ENCODE data around the gene AMMECR1L. TPM values are rescaled to one million over a fixed set of nuclear protein-coding genes. Genes with fewer than 3 reads are reported as not detected.

The AMMECR1L gene
- total and polyA plus RNA-seq, 2 experiments from 2014 or later, result 7.8 to 17.7 TPM

DNA sequence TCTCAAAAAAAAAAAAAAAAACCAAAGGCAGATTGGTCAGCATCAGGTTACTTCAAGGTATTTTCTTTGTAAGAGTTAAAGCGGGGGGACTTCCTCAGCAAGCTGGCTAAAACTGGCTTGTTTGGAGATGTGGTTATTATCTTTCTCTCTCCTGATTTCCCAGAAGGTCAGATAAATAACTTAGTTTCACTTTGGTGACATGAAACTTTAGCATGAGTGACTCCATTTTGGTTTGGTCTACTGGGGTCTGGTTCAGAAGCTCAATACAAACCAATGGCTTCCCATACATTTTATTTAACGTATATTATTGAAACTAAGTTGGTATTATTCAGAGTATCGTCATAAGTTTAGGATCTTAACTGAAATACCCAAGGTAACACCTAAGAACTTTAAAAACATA is 41.6 kb upstream of the AMMECR1L start:
- Histone ChIP-seq H3K27me3 (ENCODE audit: insufficient read depth) (no peaks in the 10 kb centered on the region), H4K20me1 (replicated peaks; ENCODE audit: insufficient read depth) (no peaks in the 10 kb centered on the region), H2AFZ (no peak overlapping the region), H3K9me2 (ENCODE audit: insufficient read depth) (no peaks in the 10 kb centered on the region), H3K27ac (ENCODE audit: low read depth) (no peak overlapping the region), H3K36me3 (ENCODE audit: insufficient read depth) (no peaks in the 10 kb centered on the region), H3F3A (replicated peaks; ENCODE audit: low read depth) (no peaks in the 10 kb centered on the region), H3K4me2 (no peak overlapping the region), H3K79me2 (replicated peaks; ENCODE audit: insufficient read depth) (no peaks in the 10 kb centered on the region), H3K4me1 (ENCODE audit: insufficient read depth) (no peaks in the 10 kb centered on the region), H3K4me3 (no peak overlapping the region)
- Mint-ChIP-seq H3K9me3 (no peaks in the 10 kb centered on the region), H3K27ac (no peak overlapping the region), H3K4me3 (no peak overlapping the region), H3K36me3 (ENCODE audit: low read depth) (no peaks in the 10 kb centered on the region), H3K27me3 (ENCODE audit: insufficient read depth, low read depth, poor library complexity) (peaks cover 6% of the 10 kb centered on the region), H3K4me1 (no peaks in the 10 kb centered on the region)
- peak; percentile 6 for DNase-seq (ENCODE audit: low spot score)
- no peak for ATAC-seq
- TF ChIP-seq, protein P1, sequence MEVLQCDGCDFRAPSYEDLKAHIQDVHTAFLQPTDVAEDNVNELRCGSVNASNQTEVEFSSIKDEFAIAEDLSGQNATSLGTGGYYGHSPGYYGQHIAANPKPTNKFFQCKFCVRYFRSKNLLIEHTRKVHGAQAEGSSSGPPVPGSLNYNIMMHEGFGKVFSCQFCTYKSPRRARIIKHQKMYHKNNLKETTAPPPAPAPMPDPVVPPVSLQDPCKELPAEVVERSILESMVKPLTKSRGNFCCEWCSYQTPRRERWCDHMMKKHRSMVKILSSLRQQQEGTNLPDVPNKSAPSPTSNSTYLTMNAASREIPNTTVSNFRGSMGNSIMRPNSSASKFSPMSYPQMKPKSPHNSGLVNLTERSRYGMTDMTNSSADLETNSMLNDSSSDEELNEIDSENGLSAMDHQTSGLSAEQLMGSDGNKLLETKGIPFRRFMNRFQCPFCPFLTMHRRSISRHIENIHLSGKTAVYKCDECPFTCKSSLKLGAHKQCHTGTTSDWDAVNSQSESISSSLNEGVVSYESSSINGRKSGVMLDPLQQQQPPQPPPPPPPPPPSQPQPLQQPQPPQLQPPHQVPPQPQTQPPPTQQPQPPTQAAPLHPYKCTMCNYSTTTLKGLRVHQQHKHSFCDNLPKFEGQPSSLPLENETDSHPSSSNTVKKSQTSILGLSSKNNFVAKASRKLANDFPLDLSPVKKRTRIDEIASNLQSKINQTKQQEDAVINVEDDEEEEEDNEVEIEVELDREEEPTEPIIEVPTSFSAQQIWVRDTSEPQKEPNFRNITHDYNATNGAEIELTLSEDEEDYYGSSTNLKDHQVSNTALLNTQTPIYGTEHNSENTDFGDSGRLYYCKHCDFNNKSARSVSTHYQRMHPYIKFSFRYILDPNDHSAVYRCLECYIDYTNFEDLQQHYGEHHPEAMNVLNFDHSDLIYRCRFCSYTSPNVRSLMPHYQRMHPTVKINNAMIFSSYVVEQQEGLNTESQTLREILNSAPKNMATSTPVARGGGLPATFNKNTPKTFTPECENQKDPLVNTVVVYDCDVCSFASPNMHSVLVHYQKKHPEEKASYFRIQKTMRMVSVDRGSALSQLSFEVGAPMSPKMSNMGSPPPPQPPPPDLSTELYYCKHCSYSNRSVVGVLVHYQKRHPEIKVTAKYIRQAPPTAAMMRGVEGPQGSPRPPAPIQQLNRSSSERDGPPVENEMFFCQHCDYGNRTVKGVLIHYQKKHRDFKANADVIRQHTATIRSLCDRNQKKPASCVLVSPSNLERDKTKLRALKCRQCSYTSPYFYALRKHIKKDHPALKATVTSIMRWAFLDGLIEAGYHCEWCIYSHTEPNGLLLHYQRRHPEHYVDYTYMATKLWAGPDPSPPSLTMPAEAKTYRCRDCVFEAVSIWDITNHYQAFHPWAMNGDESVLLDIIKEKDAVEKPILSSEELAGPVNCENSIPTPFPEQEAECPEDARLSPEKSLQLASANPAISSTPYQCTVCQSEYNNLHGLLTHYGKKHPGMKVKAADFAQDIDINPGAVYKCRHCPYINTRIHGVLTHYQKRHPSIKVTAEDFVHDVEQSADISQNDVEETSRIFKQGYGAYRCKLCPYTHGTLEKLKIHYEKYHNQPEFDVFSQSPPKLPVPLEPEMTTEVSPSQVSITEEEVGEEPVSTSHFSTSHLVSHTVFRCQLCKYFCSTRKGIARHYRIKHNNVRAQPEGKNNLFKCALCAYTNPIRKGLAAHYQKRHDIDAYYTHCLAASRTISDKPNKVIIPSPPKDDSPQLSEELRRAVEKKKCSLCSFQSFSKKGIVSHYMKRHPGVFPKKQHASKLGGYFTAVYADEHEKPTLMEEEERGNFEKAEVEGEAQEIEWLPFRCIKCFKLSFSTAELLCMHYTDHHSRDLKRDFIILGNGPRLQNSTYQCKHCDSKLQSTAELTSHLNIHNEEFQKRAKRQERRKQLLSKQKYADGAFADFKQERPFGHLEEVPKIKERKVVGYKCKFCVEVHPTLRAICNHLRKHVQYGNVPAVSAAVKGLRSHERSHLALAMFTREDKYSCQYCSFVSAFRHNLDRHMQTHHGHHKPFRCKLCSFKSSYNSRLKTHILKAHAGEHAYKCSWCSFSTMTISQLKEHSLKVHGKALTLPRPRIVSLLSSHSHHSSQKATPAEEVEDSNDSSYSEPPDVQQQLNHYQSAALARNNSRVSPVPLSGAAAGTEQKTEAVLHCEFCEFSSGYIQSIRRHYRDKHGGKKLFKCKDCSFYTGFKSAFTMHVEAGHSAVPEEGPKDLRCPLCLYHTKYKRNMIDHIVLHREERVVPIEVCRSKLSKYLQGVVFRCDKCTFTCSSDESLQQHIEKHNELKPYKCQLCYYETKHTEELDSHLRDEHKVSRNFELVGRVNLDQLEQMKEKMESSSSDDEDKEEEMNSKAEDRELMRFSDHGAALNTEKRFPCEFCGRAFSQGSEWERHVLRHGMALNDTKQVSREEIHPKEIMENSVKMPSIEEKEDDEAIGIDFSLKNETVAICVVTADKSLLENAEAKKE (CRISPR knock-in tag; IDR thresholded peaks at IDR 0.05), result no peak
- TF ChIP-seq, protein P2, sequence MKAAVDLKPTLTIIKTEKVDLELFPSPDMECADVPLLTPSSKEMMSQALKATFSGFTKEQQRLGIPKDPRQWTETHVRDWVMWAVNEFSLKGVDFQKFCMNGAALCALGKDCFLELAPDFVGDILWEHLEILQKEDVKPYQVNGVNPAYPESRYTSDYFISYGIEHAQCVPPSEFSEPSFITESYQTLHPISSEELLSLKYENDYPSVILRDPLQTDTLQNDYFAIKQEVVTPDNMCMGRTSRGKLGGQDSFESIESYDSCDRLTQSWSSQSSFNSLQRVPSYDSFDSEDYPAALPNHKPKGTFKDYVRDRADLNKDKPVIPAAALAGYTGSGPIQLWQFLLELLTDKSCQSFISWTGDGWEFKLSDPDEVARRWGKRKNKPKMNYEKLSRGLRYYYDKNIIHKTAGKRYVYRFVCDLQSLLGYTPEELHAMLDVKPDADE (IDR thresholded peaks at IDR 0.05), result no peak
- no peak for TF ChIP-seq POLR2AphosphoS5 (IDR thresholded peaks at IDR 0.05; ENCODE audit: low read depth)
- TF ChIP-seq NANOG (IDR thresholded peaks at IDR 0.05; ENCODE audit: borderline replicate concordance), result no peak
- TF ChIP-seq, protein P3, sequence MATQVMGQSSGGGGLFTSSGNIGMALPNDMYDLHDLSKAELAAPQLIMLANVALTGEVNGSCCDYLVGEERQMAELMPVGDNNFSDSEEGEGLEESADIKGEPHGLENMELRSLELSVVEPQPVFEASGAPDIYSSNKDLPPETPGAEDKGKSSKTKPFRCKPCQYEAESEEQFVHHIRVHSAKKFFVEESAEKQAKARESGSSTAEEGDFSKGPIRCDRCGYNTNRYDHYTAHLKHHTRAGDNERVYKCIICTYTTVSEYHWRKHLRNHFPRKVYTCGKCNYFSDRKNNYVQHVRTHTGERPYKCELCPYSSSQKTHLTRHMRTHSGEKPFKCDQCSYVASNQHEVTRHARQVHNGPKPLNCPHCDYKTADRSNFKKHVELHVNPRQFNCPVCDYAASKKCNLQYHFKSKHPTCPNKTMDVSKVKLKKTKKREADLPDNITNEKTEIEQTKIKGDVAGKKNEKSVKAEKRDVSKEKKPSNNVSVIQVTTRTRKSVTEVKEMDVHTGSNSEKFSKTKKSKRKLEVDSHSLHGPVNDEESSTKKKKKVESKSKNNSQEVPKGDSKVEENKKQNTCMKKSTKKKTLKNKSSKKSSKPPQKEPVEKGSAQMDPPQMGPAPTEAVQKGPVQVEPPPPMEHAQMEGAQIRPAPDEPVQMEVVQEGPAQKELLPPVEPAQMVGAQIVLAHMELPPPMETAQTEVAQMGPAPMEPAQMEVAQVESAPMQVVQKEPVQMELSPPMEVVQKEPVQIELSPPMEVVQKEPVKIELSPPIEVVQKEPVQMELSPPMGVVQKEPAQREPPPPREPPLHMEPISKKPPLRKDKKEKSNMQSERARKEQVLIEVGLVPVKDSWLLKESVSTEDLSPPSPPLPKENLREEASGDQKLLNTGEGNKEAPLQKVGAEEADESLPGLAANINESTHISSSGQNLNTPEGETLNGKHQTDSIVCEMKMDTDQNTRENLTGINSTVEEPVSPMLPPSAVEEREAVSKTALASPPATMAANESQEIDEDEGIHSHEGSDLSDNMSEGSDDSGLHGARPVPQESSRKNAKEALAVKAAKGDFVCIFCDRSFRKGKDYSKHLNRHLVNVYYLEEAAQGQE (IDR thresholded peaks at IDR 0.05; ENCODE audit: unreplicated experiment), result no peak
- no peak for TF ChIP-seq ZNF331 (CRISPR knock-in tag; IDR thresholded peaks at IDR 0.05; ENCODE audit: low read depth)
- TF ChIP-seq, protein P4, sequence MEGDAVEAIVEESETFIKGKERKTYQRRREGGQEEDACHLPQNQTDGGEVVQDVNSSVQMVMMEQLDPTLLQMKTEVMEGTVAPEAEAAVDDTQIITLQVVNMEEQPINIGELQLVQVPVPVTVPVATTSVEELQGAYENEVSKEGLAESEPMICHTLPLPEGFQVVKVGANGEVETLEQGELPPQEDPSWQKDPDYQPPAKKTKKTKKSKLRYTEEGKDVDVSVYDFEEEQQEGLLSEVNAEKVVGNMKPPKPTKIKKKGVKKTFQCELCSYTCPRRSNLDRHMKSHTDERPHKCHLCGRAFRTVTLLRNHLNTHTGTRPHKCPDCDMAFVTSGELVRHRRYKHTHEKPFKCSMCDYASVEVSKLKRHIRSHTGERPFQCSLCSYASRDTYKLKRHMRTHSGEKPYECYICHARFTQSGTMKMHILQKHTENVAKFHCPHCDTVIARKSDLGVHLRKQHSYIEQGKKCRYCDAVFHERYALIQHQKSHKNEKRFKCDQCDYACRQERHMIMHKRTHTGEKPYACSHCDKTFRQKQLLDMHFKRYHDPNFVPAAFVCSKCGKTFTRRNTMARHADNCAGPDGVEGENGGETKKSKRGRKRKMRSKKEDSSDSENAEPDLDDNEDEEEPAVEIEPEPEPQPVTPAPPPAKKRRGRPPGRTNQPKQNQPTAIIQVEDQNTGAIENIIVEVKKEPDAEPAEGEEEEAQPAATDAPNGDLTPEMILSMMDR (conservative IDR thresholded peaks at IDR 0.05; ENCODE audit: low read depth in 2 of 2), result no peak
- TF ChIP-seq CREB1 (CRISPR knock-in tag; IDR thresholded peaks at IDR 0.05; ENCODE audit: low read depth), result no peak
- TF ChIP-seq STAT1 (IDR thresholded peaks at IDR 0.05; ENCODE audit: unreplicated experiment), result no peak
- no peak for TF ChIP-seq ZNF114 (CRISPR knock-in tag; IDR thresholded peaks at IDR 0.05)
